GM12878 (cell line): Measurements from ENCODE around the gene RNF126.

Experiments
- CTCF ChIP-seq, 3 experiments: IDR thresholded peaks in 2 of 3; conservative IDR thresholded peaks in 1 of 3; 2 replicates each; pipeline ENCODE4 v1.5.1; 2011; ENCODE audit warnings: low read depth in 3 of 3, low read length in 3 of 3, mild to moderate bottlenecking in 3 of 3, control low read depth in 2 of 3, moderate library complexity in 2 of 3, inconsistent platforms in 1 of 3, mixed read lengths in 1 of 3; ENCODE audit not compliant: control insufficient read depth in 2 of 3, insufficient read depth in 1 of 3; ENCODE audit errors: extremely low read depth in 1 of 3
- EZH2 ChIP-seq: IDR thresholded peaks from 2 replicates; pipeline ENCODE4 v1.6.1; 2012; ENCODE audit warnings: low read depth, mild to moderate bottlenecking, control low read depth, inconsistent platforms, low read length, borderline replicate concordance; ENCODE audit not compliant: control insufficient read depth
- MTA3 ChIP-seq: IDR thresholded peaks from 2 replicates; pipeline ENCODE4 v1.6.1; 2012; ENCODE audit warnings: low read length, inconsistent platforms, borderline replicate concordance
- POLR2AphosphoS5 ChIP-seq: IDR thresholded peaks from 2 replicates; pipeline ENCODE4 v1.6.1; 2011; ENCODE audit warnings: mild to moderate bottlenecking, low read length, inconsistent platforms
- USF2 ChIP-seq: IDR thresholded peaks from 2 replicates; pipeline ENCODE4 v1.6.1; 2011; ENCODE audit warnings: low read depth, low read length, improper control_type of control experiment, borderline replicate concordance

- no peak for TF ChIP-seq EZH2
- no peak for TF ChIP-seq POLR2AphosphoS5
- TF ChIP-seq MTA3 = no peak
- no peak for TF ChIP-seq USF2
- no peak for TF ChIP-seq CTCF (IDR thresholded peaks at IDR 0.05 in 2 of 3, conservative IDR thresholded peaks at IDR 0.05 in 1 of 3; ENCODE audit: control insufficient read depth in 2 of 3, extremely low read depth in 1 of 3, insufficient read depth in 1 of 3, low read depth in 3 of 3, low read length in 3 of 3)
Measured at GRCh38 chr19:602391-603301, 60.4 kb downstream of the RNF126 start.
